GM21423 (cell line): ENCODE data around the gene EPPIN.

Source experiments
- ATAC-seq: cut with Tn5 transposase; IDR thresholded peaks from one replicate; pipeline ENCODE4 v1.9.1; 2021; ENCODE audit warnings: mild to moderate bottlenecking, moderate library complexity; ENCODE audit not compliant: unreplicated experiment

EPPIN gene

GRCh38 chr20:45539382-45539781, 7.8 kb downstream of the EPPIN start, which contains the start of gene WFDC6:
Gene WFDC6 (minus strand): TSS chr20:45539482. CDS start chr20:45539407, 75 bp downstream.
- no peak for ATAC-seq

GRCh38 chr20:45538209-45538799, 8.9 kb downstream of the EPPIN start:
- ATAC-seq = no peak

GRCh38 chr20:45527294-45527693, 19.9 kb downstream of the EPPIN start:
- no peak for ATAC-seq

GRCh38 chr20:45523821-45524220, 23.4 kb downstream of the EPPIN start:
- ATAC-seq = no peak

GRCh38 chr20:45518282-45518681, 28.9 kb downstream of the EPPIN start:
- ATAC-seq = no peak

- ATAC-seq = no peak
These were observed 31.9 kb downstream of the EPPIN start, which contains the start of gene SPINT3 for GRCh38 chr20:45515147-45515913. Gene SPINT3 (minus strand): TSS chr20:45515622. CDS start chr20:45515608, 14 bp downstream.

GRCh38 chr20:45510242-45510862, 36.8 kb downstream of the EPPIN start:
- ATAC-seq = no peak

GRCh38 chr20:45509091-45509490, 38.1 kb downstream of the EPPIN start:
- ATAC-seq = no peak

GRCh38 chr20:45508068-45508886, 38.9 kb downstream of the EPPIN start:
- ATAC-seq = no peak

GRCh38 chr20:45507011-45507820, 40.0 kb downstream of the EPPIN start:
- ATAC-seq = no peak

GRCh38 chr20:45506398-45506797, 40.8 kb downstream of the EPPIN start:
- no peak for ATAC-seq

GRCh38 chr20:45503403-45503802, 43.8 kb downstream of the EPPIN start:
- no peak for ATAC-seq

- ATAC-seq = no peak
These were observed 44.6 kb downstream of the EPPIN start for GRCh38 chr20:45502561-45502960.

- no peak for ATAC-seq
These were observed 45.6 kb downstream of the EPPIN start for GRCh38 chr20:45501600-45501999.

- ATAC-seq = no peak
These were observed 47.2 kb downstream of the EPPIN start for GRCh38 chr20:45500022-45500421.

- ATAC-seq = no peak
These were observed 49.2 kb downstream of the EPPIN start for GRCh38 chr20:45497971-45498494.

GRCh38 chr20:45496166-45496565, 51.0 kb downstream of the EPPIN start:
- no peak for ATAC-seq

- no peak for ATAC-seq
These were observed 51.7 kb downstream of the EPPIN start for GRCh38 chr20:45495501-45495941.
